Parathyroid adenoma (tissue), 2 donors: ENCODE results near the gene OSTN.
A peak's percentile ranks its signal among the peaks of the same experiment; 100 is the strongest.

Source experiments
- H2AFZ ChIP-seq: fragments of 300-600 bp; sonication (generic); one replicate; pipeline ENCODE4 v1.7.0; 2017; ENCODE audit warnings: antibody characterized with exemption, mild to moderate bottlenecking
- H3K27ac ChIP-seq: fragments of 300-600 bp; sonication (generic); one replicate; pipeline ENCODE4 v1.7.0; 2017
- H3K27me3 ChIP-seq: fragments of 300-600 bp; sonication (generic); one replicate; pipeline ENCODE4 v1.7.0; 2017; ENCODE audit warnings: low read length; ENCODE audit not compliant: control insufficient read depth, insufficient read depth
- H3K36me3 ChIP-seq: fragments of 300-600 bp; sonication (generic); one replicate; pipeline ENCODE4 v1.7.0; 2017; ENCODE audit warnings: low read length; ENCODE audit not compliant: control insufficient read depth, insufficient read depth
- H3K4me1 ChIP-seq: fragments of 300-600 bp; sonication (generic); one replicate; pipeline ENCODE4 v1.7.0; 2017; ENCODE audit warnings: control low read depth
- H3K4me2 ChIP-seq: fragments of 300-600 bp; sonication (generic); one replicate; pipeline ENCODE4 v1.7.0; 2017; ENCODE audit warnings: low read length
- H3K4me3 ChIP-seq: fragments of 300-600 bp; sonication (generic); one replicate; pipeline ENCODE4 v1.7.0; 2017; ENCODE audit warnings: low read depth, low read length
- H3K79me2 ChIP-seq: fragments of 300-600 bp; sonication (generic); one replicate; pipeline ENCODE4 v1.7.0; 2017; ENCODE audit warnings: control low read depth
- H3K9ac ChIP-seq: fragments of 300-600 bp; sonication (generic); one replicate; pipeline ENCODE4 v1.7.0; 2017; ENCODE audit warnings: mild to moderate bottlenecking
- H3K9me3 ChIP-seq: fragments of 300-600 bp; sonication (generic); one replicate; pipeline ENCODE4 v1.7.0; 2017; ENCODE audit warnings: low read length; ENCODE audit not compliant: control insufficient read depth
- CTCF ChIP-seq: fragments of 300-600 bp; sonication (generic); IDR thresholded peaks from one replicate; pipeline ENCODE4 v1.7.0; 2017; ENCODE audit warnings: antibody characterized with exemption, mild to moderate bottlenecking
- donor health status: primary hyperparathyroidism.

OSTN gene

GRCh38 chr3:191221638-191222037 is 22.6 kb downstream of the OSTN start:
- Histone ChIP-seq H3K4me1 (no peaks in the 10 kb centered on the region), H3K27me3 (no peaks in the 10 kb centered on the region)
- no peak for TF ChIP-seq CTCF

GRCh38 chr3:191227541-191227940 is 28.5 kb downstream of the OSTN start:
- no peaks in the 10 kb centered on the region for H3K79me2 ChIP-seq
- no peaks in the 10 kb centered on the region for H3K27me3 ChIP-seq
- H2AFZ ChIP-seq = no peak overlapping the region
- no peaks in the 10 kb centered on the region for H3K4me1 ChIP-seq
- no peak overlapping the region for H3K4me2 ChIP-seq
- no peak overlapping the region for H3K9ac ChIP-seq
- H3K9me3 ChIP-seq = no peaks in the 10 kb centered on the region
- no peak overlapping the region for H3K4me3 ChIP-seq
- no peak for TF ChIP-seq CTCF
- H3K36me3 ChIP-seq = no peaks in the 10 kb centered on the region
- no peak overlapping the region for H3K27ac ChIP-seq

More at GRCh38 chr3:191221638-191222037, 22.6 kb downstream of the OSTN start:
- Histone ChIP-seq H2AFZ (no peak overlapping the region), H3K4me3 (no peak overlapping the region), H3K36me3 (no peaks in the 10 kb centered on the region), H3K4me2 (no peak overlapping the region), H3K9me3 (no peaks in the 10 kb centered on the region), H3K79me2 (no peaks in the 10 kb centered on the region), H3K9ac (no peak overlapping the region), H3K27ac (no peak overlapping the region)

GRCh38 chr3:191234216-191234615 is 35.2 kb downstream of the OSTN start:
- H3K27ac ChIP-seq = no peak overlapping the region
- H3K36me3 ChIP-seq = no peaks in the 10 kb centered on the region
- H3K4me1 ChIP-seq = no peaks in the 10 kb centered on the region

GRCh38 chr3:191235331-191236314 is 36.6 kb downstream of the OSTN start:
- H3K36me3 ChIP-seq = no peaks in the 10 kb centered on the region
- TF ChIP-seq CTCF = no peak
- H3K4me1 ChIP-seq = no peaks in the 10 kb centered on the region
- no peak overlapping the region for H3K9ac ChIP-seq
- H3K79me2 ChIP-seq = no peaks in the 10 kb centered on the region
- no peak overlapping the region for H3K4me2 ChIP-seq
- H2AFZ ChIP-seq = peak overlapping the region; percentile 35
- no peak overlapping the region for H3K27ac ChIP-seq
- H3K9me3 ChIP-seq = no peaks in the 10 kb centered on the region
- no peaks in the 10 kb centered on the region for H3K27me3 ChIP-seq
- H3K4me3 ChIP-seq = no peak overlapping the region

More at GRCh38 chr3:191234216-191234615, 35.2 kb downstream of the OSTN start:
- no peak overlapping the region for H3K4me2 ChIP-seq
- no peaks in the 10 kb centered on the region for H3K27me3 ChIP-seq
- H3K4me3 ChIP-seq = no peak overlapping the region
- no peaks in the 10 kb centered on the region for H3K79me2 ChIP-seq
- H2AFZ ChIP-seq = no peak overlapping the region
- H3K9me3 ChIP-seq = no peaks in the 10 kb centered on the region
- TF ChIP-seq CTCF = no peak
- no peak overlapping the region for H3K9ac ChIP-seq
